OCI-LY3 (cell line): Measurements from ENCODE around the gene EPHB3.

Experiments
- H2AFZ ChIP-seq: fragments of 200-600, 300-600 bp; shearing (Covaris generic); 2 replicates; pipeline ENCODE4 v1.6.0; 2014; ENCODE audit warnings: antibody characterized with exemption, low read depth, low read length
- H3K27ac ChIP-seq: fragments of 200-600, 300-600 bp; sonication (generic); 2 replicates; pipeline ENCODE4 v1.5.1; 2014; ENCODE audit warnings: mild to moderate bottlenecking, low read length, moderate library complexity, mixed read lengths
- H3K27me3 ChIP-seq: fragments of 200-600, 300-600 bp; sonication (generic); 2 replicates; pipeline ENCODE4 v1.6.1; 2014; ENCODE audit warnings: low read depth, low read length, mixed read lengths
- H3K36me3 ChIP-seq: fragments of 200-600, 300-600 bp; sonication (generic); replicated peaks from 2 replicates; pipeline ENCODE3; 2014; ENCODE audit warnings: low read depth, low read length, mixed read lengths
- H3K4me1 ChIP-seq: fragments of 300-600, 200-600 bp; sonication (generic); 2 replicates; pipeline ENCODE4 v1.6.1; 2014; ENCODE audit warnings: low read length, mixed read lengths
- H3K4me2 ChIP-seq: fragments of 200-600, 300-600 bp; sonication (generic); 2 replicates; pipeline ENCODE4 v1.6.1; 2014; ENCODE audit warnings: low read length, mixed read lengths
- H3K4me3 ChIP-seq: fragments of 300-600, 200-600 bp; sonication (generic); 2 replicates; pipeline ENCODE4 v1.5.1; 2014; ENCODE audit warnings: antibody characterized with exemption, mild to moderate bottlenecking, low read length, moderate library complexity
- H3K79me2 ChIP-seq: fragments of 300-600, 200-600 bp; shearing (Covaris generic); 2 replicates; pipeline ENCODE4 v1.6.1; 2014; ENCODE audit warnings: mild to moderate bottlenecking, low read length, mixed read lengths
- H3K9ac ChIP-seq: fragments of 300-600, 200-600 bp; shearing (Covaris generic); 2 replicates; pipeline ENCODE4 v1.6.0; 2014; ENCODE audit warnings: mild to moderate bottlenecking, low read length, moderate library complexity
- H3K9me3 ChIP-seq: fragments of 200-600, 300-600 bp; shearing (Covaris generic); 2 replicates; pipeline ENCODE4 v1.6.1; 2014; ENCODE audit warnings: low read length, mixed read lengths; ENCODE audit not compliant: insufficient read depth
- H4K20me1 ChIP-seq: fragments of 200-600, 300-600 bp; sonication (generic); 2 replicates; pipeline ENCODE4 v1.6.1; 2016; ENCODE audit warnings: low read length, mixed read lengths; ENCODE audit not compliant: insufficient read depth
- CTCF ChIP-seq: fragments of 200-600, 300-600 bp; sonication (generic); IDR thresholded peaks from 2 replicates; pipeline ENCODE4 v1.5.1; 2014; ENCODE audit warnings: antibody characterized with exemption, low read length, low read depth
- EZH2phosphoT487 ChIP-seq: fragments of 200-600 bp; shearing (Covaris generic); IDR thresholded peaks from 2 replicates; pipeline ENCODE4 v1.6.1; 2018; ENCODE audit warnings: antibody characterized with exemption, mixed run types, low read depth

Gene EPHB3

GRCh38 chr3:184544513-184544861 lies 17.1 kb upstream of the EPHB3 start:
- Histone ChIP-seq H3K9me3 (no peaks in the 10 kb centered on the region), H2AFZ (no peak overlapping the region), H3K9ac (no peak overlapping the region), H3K4me3 (no peak overlapping the region), H3K4me1 (peaks cover 10% of the 10 kb centered on the region), H3K79me2 (no peaks in the 10 kb centered on the region), H4K20me1 (no peaks in the 10 kb centered on the region), H3K27ac (no peak overlapping the region), H3K4me2 (no peak overlapping the region), H3K36me3 (no peaks in the 10 kb centered on the region), H3K27me3 (peaks cover 12% of the 10 kb centered on the region)
- no peak for TF ChIP-seq CTCF
- TF ChIP-seq EZH2phosphoT487 = no peak

- no peaks in the 10 kb centered on the region for H3K79me2 ChIP-seq
- H3K4me3 ChIP-seq = no peak overlapping the region
- peak overlapping the region; percentile 41 for H3K4me2 ChIP-seq
- no peak overlapping the region for H2AFZ ChIP-seq
- H4K20me1 ChIP-seq = no peaks in the 10 kb centered on the region
- TF ChIP-seq EZH2phosphoT487 (no peak), CTCF (no peak)
- no peaks in the 10 kb centered on the region for H3K9me3 ChIP-seq
- peaks cover 10% of the 10 kb centered on the region for H3K4me1 ChIP-seq
- H3K36me3 ChIP-seq = no peaks in the 10 kb centered on the region
- no peak overlapping the region for H3K9ac ChIP-seq
- no peak overlapping the region for H3K27ac ChIP-seq
- peaks cover 12% of the 10 kb centered on the region for H3K27me3 ChIP-seq
Observed at GRCh38 chr3:184545769-184546168, 15.8 kb upstream of the EPHB3 start.

- Histone ChIP-seq H3K4me1 (peaks cover 10% of the 10 kb centered on the region), H3K4me3 (no peak overlapping the region), H2AFZ (no peak overlapping the region), H3K79me2 (no peaks in the 10 kb centered on the region), H3K9ac (no peak overlapping the region), H3K27ac (no peak overlapping the region), H3K36me3 (no peaks in the 10 kb centered on the region), H4K20me1 (no peaks in the 10 kb centered on the region), H3K27me3 (peaks cover 12% of the 10 kb centered on the region), H3K4me2 (peak overlapping the region; percentile 41), H3K9me3 (no peaks in the 10 kb centered on the region)
- no peak for TF ChIP-seq EZH2phosphoT487
- no peak for TF ChIP-seq CTCF
Observed at GRCh38 chr3:184546252-184546651, 15.3 kb upstream of the EPHB3 start.

GRCh38 chr3:184549796-184550577 lies 11.6 kb upstream of the EPHB3 start:
- Histone ChIP-seq H2AFZ (no peak overlapping the region), H3K4me2 (no peak overlapping the region), H3K9ac (no peak overlapping the region), H3K27me3 (peaks cover 3% of the 10 kb centered on the region; the same call in 1 of the 2 replicates), H4K20me1 (no peaks in the 10 kb centered on the region), H3K27ac (no peak overlapping the region), H3K4me1 (peaks cover 10% of the 10 kb centered on the region), H3K9me3 (no peaks in the 10 kb centered on the region), H3K36me3 (no peaks in the 10 kb centered on the region), H3K79me2 (no peaks in the 10 kb centered on the region), H3K4me3 (no peak overlapping the region)
- TF ChIP-seq EZH2phosphoT487 (no peak), CTCF (no peak)
